H1 (cell line): ENCODE data around the gene KIF26A. TPM values are rescaled to one million over a fixed set of nuclear protein-coding genes. Genes with fewer than 3 reads are reported as not detected.

Source experiments
- CTCF ChIA-PET: fragments of 300-600 bp; sonication (Branson Sonifier 250); formaldehyde crosslinking; loops from one replicate; lab custom pipeline; 2021; ENCODE audit not compliant: partially characterized antibody; lab: Charles Lee
- POLR2A ChIA-PET: fragments of 300-600 bp; sonication (Branson Sonifier 250); formaldehyde crosslinking; loops from one replicate; lab custom pipeline; 2021; ENCODE audit warnings: inconsistent platforms; ENCODE audit not compliant: partially characterized antibody; lab: Charles Lee
- DNase-seq, 2 experiments: peaks; one replicate each; pipeline versions ENCODE4 v3.0.0 to v3.0.0-alpha.2; 2010 to 2022; ENCODE audit warnings: low spot score in 2 of 2, low read depth in 1 of 2, mixed read lengths in 1 of 2
- FAIRE-seq: peaks from 2 replicates; lab custom pipeline; 2011; peaks lifted over from hg19 to GRCh38; lab: Jason Lieb, UNC
- H2AFZ ChIP-seq: 2 replicates; pipeline ENCODE4 v1.8.1; 2012; ENCODE audit warnings: low read length, inconsistent platforms
- H2AK5ac ChIP-seq: 2 replicates; pipeline ENCODE4 v1.6.1; 2013; ENCODE audit warnings: low read depth, low read length
- H2BK120ac ChIP-seq: replicated peaks from 2 replicates; pipeline ENCODE3; 2013; ENCODE audit warnings: low read depth, low read length, inconsistent platforms
- H2BK12ac ChIP-seq: 2 replicates; pipeline ENCODE4 v1.6.1; 2013; ENCODE audit warnings: low read depth, low read length
- H2BK15ac ChIP-seq: 2 replicates; pipeline ENCODE4 v1.6.1; 2013; ENCODE audit warnings: low read length
- H2BK20ac ChIP-seq: 2 replicates; pipeline ENCODE4 v1.6.1; 2013; ENCODE audit warnings: low read length
- H2BK5ac ChIP-seq: 2 replicates; pipeline ENCODE4 v1.6.1; 2013; ENCODE audit warnings: low read depth, low read length
- H3K14ac ChIP-seq: 2 replicates; pipeline ENCODE4 v1.6.1; 2013; ENCODE audit warnings: inconsistent platforms; ENCODE audit not compliant: insufficient read length
- H3K18ac ChIP-seq: 2 replicates; pipeline ENCODE4 v1.6.1; 2013; ENCODE audit warnings: low read length; ENCODE audit errors: extremely low read depth
- H3K23ac ChIP-seq: 2 replicates; pipeline ENCODE4 v1.6.1; 2013; ENCODE audit warnings: inconsistent platforms; ENCODE audit not compliant: insufficient read length
- H3K23me2 ChIP-seq: 2 replicates; pipeline ENCODE4 v1.6.1; 2013; ENCODE audit warnings: low read depth, low read length
- H3K27ac ChIP-seq: 2 replicates; pipeline ENCODE4 v1.6.1; 2011; ENCODE audit warnings: low read depth, low read length, inconsistent platforms
- H3K27me3 ChIP-seq, 4 experiments: replicated peaks in 1 of 4; 1 replicate in 1 of 4; 2 replicates in 3 of 4; pipeline versions ENCODE4 v1.6.1 to v1.8.1; 2011 to 2013; ENCODE audit warnings: low read length in 3 of 4, mild to moderate bottlenecking in 3 of 4, inconsistent platforms in 2 of 4, mixed read lengths in 2 of 4, moderate library complexity in 1 of 4; ENCODE audit not compliant: control insufficient read depth in 3 of 4, insufficient read depth in 3 of 4; ENCODE audit errors: extremely low read depth in 1 of 4
- H3K36me3 ChIP-seq, 4 experiments: 2 replicates each; pipeline versions ENCODE4 v1.6.1 to v1.8.1; 2011 to 2013; ENCODE audit warnings: mild to moderate bottlenecking in 4 of 4, low read length in 3 of 4, moderate library complexity in 2 of 4, control low read depth in 1 of 4, inconsistent platforms in 1 of 4; ENCODE audit not compliant: insufficient read depth in 4 of 4, control insufficient read depth in 2 of 4
- H3K4ac ChIP-seq: replicated peaks from 2 replicates; pipeline ENCODE3; 2013; ENCODE audit warnings: low read length, low read depth, mixed read lengths, inconsistent platforms; ENCODE audit not compliant: insufficient read length
- H3K4me1 ChIP-seq, 4 experiments: replicated peaks in 1 of 4; 1 replicate in 1 of 4; 2 replicates in 3 of 4; pipeline versions ENCODE4 v1.6.1 to v1.8.1; 2011 to 2013; ENCODE audit warnings: low read length in 3 of 4, inconsistent platforms in 2 of 4, mixed read lengths in 1 of 4; ENCODE audit not compliant: insufficient read depth in 4 of 4, control insufficient read depth in 3 of 4
- H3K4me2 ChIP-seq, 2 experiments: 2 replicates each; pipeline versions ENCODE4 v1.6.1 to v1.8.1; 2011 to 2013; ENCODE audit warnings: low read depth in 2 of 2, low read length in 2 of 2, control low read depth in 1 of 2, inconsistent platforms in 1 of 2, mild to moderate bottlenecking in 1 of 2; ENCODE audit not compliant: insufficient read depth in 1 of 2
- H3K4me3 ChIP-seq, 4 experiments: fragments of 200-600, 300-600 bp in 1 of 4; sonication (generic), shearing (Covaris generic), sonication (Bioruptor Twin) in 1 of 4; 2 replicates each; pipeline versions ENCODE4 v1.5.1 to v1.8.1; 2011 to 2016; ENCODE audit warnings: low read length in 4 of 4, low read depth in 3 of 4, control low read depth in 2 of 4, inconsistent platforms in 2 of 4, mild to moderate bottlenecking in 2 of 4, mixed read lengths in 1 of 4, moderate library complexity in 1 of 4; ENCODE audit not compliant: insufficient read depth in 2 of 4; ENCODE audit errors: extremely low read depth in 1 of 4
- H3K56ac ChIP-seq: replicated peaks from 2 replicates; pipeline ENCODE3; 2013; ENCODE audit warnings: low read depth, mild to moderate bottlenecking, mixed read lengths, low read length, inconsistent platforms; ENCODE audit not compliant: insufficient read length
- H3K79me1 ChIP-seq: 2 replicates; pipeline ENCODE4 v1.6.1; 2013; ENCODE audit warnings: low read depth, low read length, control low read depth
- H3K79me2 ChIP-seq, 2 experiments: 2 replicates each; pipeline versions ENCODE4 v1.6.1 to v1.8.1; 2012 to 2013; ENCODE audit warnings: low read length in 2 of 2, mild to moderate bottlenecking in 2 of 2, inconsistent platforms in 1 of 2; ENCODE audit not compliant: insufficient read depth in 2 of 2, control insufficient read depth in 1 of 2
- H3K9ac ChIP-seq, 4 experiments: replicated peaks in 1 of 4; 1 replicate in 1 of 4; 2 replicates in 3 of 4; pipeline versions ENCODE4 v1.6.1 to v1.8.1; 2011 to 2013; ENCODE audit warnings: low read depth in 3 of 4, low read length in 3 of 4, control low read depth in 2 of 4, mild to moderate bottlenecking in 2 of 4, moderate library complexity in 2 of 4, inconsistent platforms in 1 of 4; ENCODE audit errors: extremely low read depth in 1 of 4
- H3K9me3 ChIP-seq, 2 experiments: 2 replicates each; pipeline versions ENCODE4 v1.6.1 to v1.8.1; 2012 to 2013; ENCODE audit warnings: mild to moderate bottlenecking in 2 of 2, moderate library complexity in 2 of 2, control low read depth in 1 of 2, inconsistent platforms in 1 of 2, low read depth in 1 of 2, low read length in 1 of 2, mixed read lengths in 1 of 2; ENCODE audit not compliant: insufficient read depth in 2 of 2
- H4K20me1 ChIP-seq, 2 experiments: replicated peaks in 1 of 2; 2 replicates each; pipeline versions ENCODE3 to v1.8.1; 2011 to 2013; ENCODE audit warnings: inconsistent platforms in 2 of 2, low read length in 2 of 2, mild to moderate bottlenecking in 1 of 2; ENCODE audit not compliant: insufficient read depth in 2 of 2, control insufficient read depth in 1 of 2
- H4K5ac ChIP-seq: 2 replicates; pipeline ENCODE4 v1.6.1; 2013; ENCODE audit warnings: low read length, low read depth, mixed read lengths, inconsistent platforms; ENCODE audit not compliant: insufficient read length
- H4K8ac ChIP-seq: 2 replicates; pipeline ENCODE4 v1.8.0; 2013; ENCODE audit warnings: mild to moderate bottlenecking, moderate library complexity, low read length, inconsistent platforms; ENCODE audit not compliant: insufficient read depth; ENCODE audit errors: extremely low read depth
- H4K91ac ChIP-seq: replicated peaks from 2 replicates; pipeline ENCODE3; 2013; ENCODE audit warnings: low read length, mixed read lengths, inconsistent platforms; ENCODE audit not compliant: insufficient read length
- CTCF ChIP-seq, 3 experiments: IDR thresholded peaks; 1 replicate in 2 of 3; 2 replicates in 1 of 3; pipeline versions ENCODE4 v1.5.1 to v1.6.1; 2011; ENCODE audit warnings: low read length in 3 of 3, mild to moderate bottlenecking in 3 of 3, inconsistent platforms in 2 of 3, low read depth in 1 of 3, moderate library complexity in 1 of 3; ENCODE audit not compliant: insufficient read depth in 1 of 3; ENCODE audit errors: control extremely low read depth in 1 of 3
- KDM4A ChIP-seq: IDR thresholded peaks from one replicate; pipeline ENCODE4 v1.7.1; 2012; ENCODE audit warnings: low read depth, mild to moderate bottlenecking, moderate library complexity, low read length, inconsistent platforms; ENCODE audit not compliant: severe bottlenecking
- POLR2A ChIP-seq, 2 experiments: IDR thresholded peaks; 1 replicate in 1 of 2; 2 replicates in 1 of 2; pipeline ENCODE4 v1.6.1; 2011; ENCODE audit warnings: low read depth in 2 of 2, low read length in 2 of 2, mild to moderate bottlenecking in 2 of 2; ENCODE audit errors: control extremely low read depth in 1 of 2
- POU5F1 ChIP-seq: IDR thresholded peaks from 2 replicates; pipeline ENCODE4 v1.6.1; 2011; ENCODE audit warnings: low read depth, mild to moderate bottlenecking, low read length, moderate library complexity
- RAD21 ChIP-seq, 2 experiments: IDR thresholded peaks in 1 of 2; conservative IDR thresholded peaks in 1 of 2; 2 replicates each; pipeline ENCODE4 v1.6.1; 2011; ENCODE audit warnings: low read depth in 2 of 2, low read length in 2 of 2, improper control_type of control experiment in 1 of 2, inconsistent platforms in 1 of 2, mild to moderate bottlenecking in 1 of 2, moderate library complexity in 1 of 2
- RBBP5 ChIP-seq: IDR thresholded peaks from 2 replicates; pipeline ENCODE4 v1.7.1; 2012; ENCODE audit warnings: low read depth, mild to moderate bottlenecking, inconsistent platforms, low read length, moderate library complexity, borderline replicate concordance
- SIN3A ChIP-seq, 2 experiments: IDR thresholded peaks in 1 of 2; conservative IDR thresholded peaks in 1 of 2; 2 replicates each; pipeline ENCODE4 v1.6.1; 2011 to 2012; ENCODE audit warnings: low read length in 2 of 2, improper control_type of control experiment in 1 of 2, low read depth in 1 of 2, mild to moderate bottlenecking in 1 of 2
- SRF ChIP-seq: IDR thresholded peaks from 2 replicates; pipeline ENCODE4 v1.6.1; 2011; ENCODE audit warnings: mild to moderate bottlenecking, low read depth, low read length, moderate library complexity
- TCF12 ChIP-seq: IDR thresholded peaks from 2 replicates; pipeline ENCODE4 v1.6.1; 2011; ENCODE audit warnings: low read depth, mild to moderate bottlenecking, low read length
- WGBS, 2 experiments: shearing (Covaris generic) in 1 of 2; methylation state at CpG; one replicate each; pipeline versions ENCODE4 v1.1.6 to v1.1.7; 2013 to 2015; ENCODE audit warnings: low lambda C conversion rate in 2 of 2, mixed read lengths in 2 of 2, inconsistent platforms in 1 of 2, low coverage in 1 of 2, missing lambda C conversion rate in 1 of 2; ENCODE audit not compliant: insufficient replicate concordance in 2 of 2, insufficient coverage in 1 of 2, insufficient read length in 1 of 2; ENCODE audit errors: extremely low coverage in 1 of 2, missing lambda C conversion rate in 1 of 2; 5-methylcytosine and 5-hydroxymethylcytosine counted together
- polyA plus RNA-seq, 7 experiments: library from polyadenylated mRNA; depleted of rRNA in 3 of 7; stranded (reverse) in 5 of 7; unstranded in 2 of 7; fragments of >200 nt in 5 of 7; fragments of 200-250 nt in 2 of 7; gene quantifications; 1 replicate in 5 of 7; 2 replicates in 1 of 7; 4 replicates in 1 of 7; pipeline versions ENCODE4 v1.2.1 to v1.2.3, GENCODE V29; 2011 to 2013; ENCODE audit warnings: missing spikeins in 2 of 7, mixed read lengths in 2 of 7
- total RNA-seq: library from RNA; stranded (reverse); fragmentation: NEBNext Ultra II Directional; extraction: Animal tissue kit (Norgen Biotek cat#: 25700); gene quantifications from 2 replicates; pipeline ENCODE4 v1.2.1, GENCODE V29; 2021

The KIF26A gene
- total and polyA plus RNA-seq, 2 of the 8 experiments (the other 6 are each of a cell fraction or from before 2014, with no cell fraction given), result 11.5 to 41.6 TPM

GRCh38 chr14:104161602-104162367, 23.4 kb downstream of the KIF26A start:
- Histone ChIP-seq H3K9ac (no peak overlapping the region), H3K79me1 (peaks cover 10% of the 10 kb centered on the region), H3K23me2 (no peaks in the 10 kb centered on the region; the same call in 1 of the 2 replicates), H2BK15ac (0 out of 2 replicates have a peak overlapping the region, but pooled peaks have one; percentile 8), H3K4ac (no peak overlapping the region), H3K4me1 (no peaks in the 10 kb centered on the region; a peak in 1 of 7 replicates), H3K18ac (no peak overlapping the region), H3K23ac (no peak overlapping the region), H2AK5ac (no peak overlapping the region), H3K56ac (no peak overlapping the region), H3K36me3 (peaks cover 0 to 3% (median 0%) of the 10 kb centered on the region in 4 experiments; a peak in 1 of 8 replicates), H4K8ac (no peak overlapping the region), H4K20me1 (peaks cover 2 to 22% of the 10 kb centered on the region in 2 experiments), H4K5ac (no peak overlapping the region), H3K4me2 (no peak overlapping the region), H2BK12ac (no peak overlapping the region), H3K27ac (no peak overlapping the region), H2BK120ac (no peak overlapping the region), H4K91ac (no peak overlapping the region), H3K14ac (no peak overlapping the region), H2BK5ac (0 out of 2 replicates have a peak overlapping the region, but pooled peaks have one; percentile 35), H3K9me3 (no peaks in the 10 kb centered on the region), H2AFZ (no peak overlapping the region), H3K27me3 (no peaks in the 10 kb centered on the region), H3K4me3 (no peak overlapping the region), H2BK20ac (no peak overlapping the region), H3K79me2 (peaks cover 0 to 6% of the 10 kb centered on the region in 2 experiments; a peak in 2 of 4 replicates)
- FAIRE-seq, result no peak
- 96% methylated on average over 22 of the region's 23 CpGs; no CpG with 5 or more reads in 1 of the 2 experiments for WGBS, 2 experiments
- no peak for DNase-seq
- ChIA-PET POLR2A (no interaction called here), CTCF (interaction anchor here (0.6 kb wide), 1 partner anchor 71 kb away, joined by 3 read pairs; no protein-coding TSS in a partner anchor)
- TF ChIP-seq POLR2A (IDR thresholded peaks at IDR 0.05; ENCODE audit: control extremely low read depth in 1 of 2, low read depth in 2 of 2, low read length in 2 of 2) (no peak), KDM4A (no peak), SRF (no peak), CTCF (IDR thresholded peaks at IDR 0.05; ENCODE audit: control extremely low read depth in 1 of 3, insufficient read depth in 1 of 3, low read depth in 1 of 3, low read length in 3 of 3) (no peak), POU5F1 (no peak), RAD21 (IDR thresholded peaks at IDR 0.05 in 1 of 2, conservative IDR thresholded peaks at IDR 0.05 in 1 of 2; ENCODE audit: low read depth in 2 of 2, low read length in 2 of 2) (no peak), TCF12 (no peak), SIN3A (conservative IDR thresholded peaks at IDR 0.05 in 1 of 2, IDR thresholded peaks at IDR 0.05 in 1 of 2; ENCODE audit: low read depth in 1 of 2, low read length in 2 of 2) (no peak), RBBP5 (no peak)
